ENCODE results near the gene RASL11B. TPM values are rescaled to one million over a fixed set of nuclear protein-coding genes. Genes with fewer than 3 reads are reported as not detected.

RASL11B gene
- total RNA-seq, 2 donors from 2014 or later: 1.3 to 1.8 TPM

DNA sequence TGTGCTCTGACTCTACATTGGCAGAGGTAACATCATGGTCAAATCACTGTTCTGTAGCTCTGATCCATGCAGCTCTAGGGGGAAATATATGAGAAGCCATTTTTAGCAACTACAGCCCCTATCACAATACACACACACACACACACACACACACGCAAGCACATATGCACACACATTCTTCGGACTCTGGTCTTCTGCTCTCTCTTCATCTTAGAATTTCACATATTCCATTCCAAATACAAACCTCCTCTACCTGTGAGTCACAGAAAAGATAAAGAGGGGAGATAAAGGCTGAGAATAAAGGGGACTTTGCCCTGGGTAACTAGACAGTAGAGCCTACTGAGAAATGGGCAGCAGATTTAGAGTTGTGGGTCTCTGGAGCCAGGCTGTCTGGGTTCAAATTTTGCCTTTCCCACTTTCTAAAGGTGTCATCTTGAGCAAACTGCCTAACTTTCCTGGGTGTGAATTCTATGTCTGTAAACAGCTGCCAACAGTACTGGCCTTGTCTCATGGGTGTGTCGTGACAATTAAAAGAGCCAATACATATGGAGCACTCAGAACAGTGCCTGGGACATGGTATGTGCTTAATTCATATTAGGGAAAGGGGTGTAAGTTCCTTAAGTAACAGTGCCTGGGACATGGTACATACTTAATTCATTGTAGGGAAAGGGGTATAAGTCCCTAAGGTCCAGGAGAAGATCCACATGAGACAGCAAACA lies 11.6 kb upstream of the RASL11B start:
- intact Hi-C loops (cut with DNase I): no loop called here
- 53 to 59% methylated on average over 3 of the region's 3 CpGs for WGBS, 2 donors
- H3K27ac ChIP-seq: no peak overlapping the region
- H3K9me3 ChIP-seq: no peaks in the 10 kb centered on the region
- ATAC-seq: no peak
- H3K4me1 ChIP-seq: peaks cover 19% of the 10 kb centered on the region
- H3K36me3 ChIP-seq (replicated peaks in 1 of 2; ENCODE audit: insufficient read depth in 1 of 2, low read depth in 2 of 2): no peaks in the 10 kb centered on the region
- H3K4me3 ChIP-seq: no peak overlapping the region
- no peak for DNase-seq
- TF ChIP-seq, protein P1, sequence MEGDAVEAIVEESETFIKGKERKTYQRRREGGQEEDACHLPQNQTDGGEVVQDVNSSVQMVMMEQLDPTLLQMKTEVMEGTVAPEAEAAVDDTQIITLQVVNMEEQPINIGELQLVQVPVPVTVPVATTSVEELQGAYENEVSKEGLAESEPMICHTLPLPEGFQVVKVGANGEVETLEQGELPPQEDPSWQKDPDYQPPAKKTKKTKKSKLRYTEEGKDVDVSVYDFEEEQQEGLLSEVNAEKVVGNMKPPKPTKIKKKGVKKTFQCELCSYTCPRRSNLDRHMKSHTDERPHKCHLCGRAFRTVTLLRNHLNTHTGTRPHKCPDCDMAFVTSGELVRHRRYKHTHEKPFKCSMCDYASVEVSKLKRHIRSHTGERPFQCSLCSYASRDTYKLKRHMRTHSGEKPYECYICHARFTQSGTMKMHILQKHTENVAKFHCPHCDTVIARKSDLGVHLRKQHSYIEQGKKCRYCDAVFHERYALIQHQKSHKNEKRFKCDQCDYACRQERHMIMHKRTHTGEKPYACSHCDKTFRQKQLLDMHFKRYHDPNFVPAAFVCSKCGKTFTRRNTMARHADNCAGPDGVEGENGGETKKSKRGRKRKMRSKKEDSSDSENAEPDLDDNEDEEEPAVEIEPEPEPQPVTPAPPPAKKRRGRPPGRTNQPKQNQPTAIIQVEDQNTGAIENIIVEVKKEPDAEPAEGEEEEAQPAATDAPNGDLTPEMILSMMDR (IDR thresholded peaks at IDR 0.05): no peak
- no peak for TF ChIP-seq POLR2A (IDR thresholded peaks at IDR 0.05)
- H3K27me3 ChIP-seq: no peaks in the 10 kb centered on the region

- 78 to 92% methylated on average over 1 of the region's 1 CpG for WGBS, 2 donors
- no peak overlapping the region for H3K27ac ChIP-seq
- no peak for TF ChIP-seq POLR2A (IDR thresholded peaks at IDR 0.05)
- TF ChIP-seq, protein P1 (IDR thresholded peaks at IDR 0.05): no peak
- no peaks in the 10 kb centered on the region for H3K36me3 ChIP-seq (replicated peaks in 1 of 2; ENCODE audit: insufficient read depth in 1 of 2, low read depth in 2 of 2)
- no peaks in the 10 kb centered on the region for H3K27me3 ChIP-seq
- ATAC-seq (no peak), DNase-seq (no peak)
- no peak overlapping the region for H3K4me3 ChIP-seq
- no peaks in the 10 kb centered on the region for H3K9me3 ChIP-seq
- H3K4me1 ChIP-seq: peaks cover 17% of the 10 kb centered on the region
- intact Hi-C loops (cut with DNase I): no loop called here
Measured at GRCh38 chr4:52852041-52852440, 10.1 kb upstream of the RASL11B start.

- no peaks in the 10 kb centered on the region for H3K9me3 ChIP-seq
- H3K4me3 ChIP-seq: no peak overlapping the region
- intact Hi-C loops (cut with DNase I): no loop called here
- no peak overlapping the region for H3K27ac ChIP-seq
- no peaks in the 10 kb centered on the region for H3K27me3 ChIP-seq
- DNase-seq: no peak
- peaks cover 13% of the 10 kb centered on the region for H3K4me1 ChIP-seq
- TF ChIP-seq, protein P1 (IDR thresholded peaks at IDR 0.05): no peak
- no peak for TF ChIP-seq POLR2A (IDR thresholded peaks at IDR 0.05)
- 66 to 75% methylated on average over 3 of the region's 3 CpGs for WGBS, 2 donors
- H3K36me3 ChIP-seq (replicated peaks in 1 of 2; ENCODE audit: insufficient read depth in 1 of 2, low read depth in 2 of 2): no peaks in the 10 kb centered on the region
- no peak for ATAC-seq
Measured at GRCh38 chr4:52852711-52853110, 9.4 kb upstream of the RASL11B start.

DNA sequence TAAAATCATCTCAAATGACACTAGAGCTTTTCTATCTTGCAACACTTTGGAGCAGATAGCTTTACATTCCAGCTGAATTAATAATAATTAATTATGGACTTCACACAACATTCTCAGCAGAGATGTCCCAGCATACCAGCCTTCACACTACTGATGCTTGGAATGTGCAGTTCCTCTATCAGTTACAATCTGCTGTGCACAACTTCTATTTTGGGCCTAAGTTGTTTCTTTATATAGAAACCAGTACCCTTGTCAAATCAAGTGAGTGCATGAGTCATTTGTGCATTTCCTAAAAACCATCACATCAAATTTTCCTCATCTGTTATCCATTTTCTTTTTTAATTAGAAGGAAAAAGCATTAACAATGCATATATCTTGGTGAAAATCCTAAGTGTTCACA lies 8.8 kb upstream of the RASL11B start:
- intact Hi-C loops (cut with DNase I): no loop called here
- no peak overlapping the region for H3K4me3 ChIP-seq
- DNase-seq (no peak), ATAC-seq (no peak)
- no peak overlapping the region for H3K27ac ChIP-seq
- no peak for TF ChIP-seq POLR2A (IDR thresholded peaks at IDR 0.05)
- TF ChIP-seq, protein P1 (IDR thresholded peaks at IDR 0.05): no peak
- no peaks in the 10 kb centered on the region for H3K36me3 ChIP-seq (replicated peaks in 1 of 2; ENCODE audit: insufficient read depth in 1 of 2, low read depth in 2 of 2)
- peaks cover 0 to 5% (median 0%) of the 10 kb centered on the region in 3 donors for H3K9me3 ChIP-seq
- peaks cover 8% of the 10 kb centered on the region for H3K4me1 ChIP-seq
- no peaks in the 10 kb centered on the region for H3K27me3 ChIP-seq

GRCh38 chr4:52856801-52857200 lies 5.3 kb upstream of the RASL11B start:
- H3K36me3 ChIP-seq (replicated peaks in 1 of 2; ENCODE audit: insufficient read depth in 1 of 2, low read depth in 2 of 2): no peaks in the 10 kb centered on the region
- H3K9me3 ChIP-seq: peaks cover 0 to 6% (median 0%) of the 10 kb centered on the region in 3 donors
- TF ChIP-seq, protein P1 (IDR thresholded peaks at IDR 0.05): no peak
- TF ChIP-seq POLR2A (IDR thresholded peaks at IDR 0.05): no peak
- WGBS, 2 donors: 80 to 100% methylated on average over 1 of the region's 1 CpG
- H3K27ac ChIP-seq: no peak overlapping the region
- no peak for ATAC-seq
- H3K4me3 ChIP-seq: no peak overlapping the region
- intact Hi-C loops (cut with DNase I): no loop called here
- no peaks in the 10 kb centered on the region for H3K27me3 ChIP-seq
- peaks cover 5% of the 10 kb centered on the region for H3K4me1 ChIP-seq
- no peak for DNase-seq
